Esophagus squamous epithelium (tissue), 4 donors: ENCODE measurements around the gene LARP4B.

Experiments
- POLR2A ChIP-seq, 4 donors: fragments of 450-650 bp; IDR thresholded peaks; one replicate each; pipeline ENCODE4 v1.6.1; 2017; ENCODE audit warnings: antibody characterized with exemption in 4 of 4, mild to moderate bottlenecking in 4 of 4, moderate library complexity in 3 of 4
- TF ChIP-seq, protein P1 (sequence below), 6 experiments: fragments of 450-650 bp in 4 of 6; fragments of 200-600 bp in 2 of 6; sonication (generic) in 2 of 6; IDR thresholded peaks; one replicate each; pipeline ENCODE4 v1.5.1; 2016 to 2019; ENCODE audit warnings: antibody characterized with exemption in 6 of 6, mild to moderate bottlenecking in 4 of 6, moderate library complexity in 4 of 6

DNA sequence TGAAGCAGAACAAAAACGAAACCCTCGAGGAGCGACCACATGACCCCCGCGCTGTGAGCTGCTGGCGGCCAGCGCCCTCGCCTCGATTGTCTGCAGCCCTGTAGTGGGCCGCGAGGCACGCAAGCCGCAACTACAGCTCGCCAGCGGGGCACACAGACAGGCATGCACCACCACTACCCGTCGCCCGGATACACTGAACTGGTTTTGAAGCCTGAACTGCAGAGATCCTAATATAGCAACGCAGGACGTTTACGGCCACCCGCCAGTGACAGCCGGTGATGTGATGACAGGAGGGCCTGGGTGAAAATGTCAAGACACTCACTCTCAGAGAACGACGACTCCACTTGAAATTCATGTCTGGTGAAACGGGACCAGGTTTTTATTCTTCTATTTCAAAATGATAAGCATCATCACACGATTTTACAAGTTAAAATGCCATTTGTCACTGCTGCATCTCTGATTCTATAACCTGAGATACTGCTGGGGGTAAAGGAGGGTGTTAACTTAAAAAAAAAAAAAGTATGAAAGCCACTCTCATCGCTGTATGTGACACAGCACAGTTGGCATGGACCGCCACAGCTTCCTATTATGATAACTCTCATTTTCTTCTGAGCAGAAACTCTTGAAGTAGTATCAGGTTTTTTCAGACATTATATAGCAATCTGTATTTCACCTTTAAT lies 121.7 kb downstream of the LARP4B start:
- TF ChIP-seq, protein P1, sequence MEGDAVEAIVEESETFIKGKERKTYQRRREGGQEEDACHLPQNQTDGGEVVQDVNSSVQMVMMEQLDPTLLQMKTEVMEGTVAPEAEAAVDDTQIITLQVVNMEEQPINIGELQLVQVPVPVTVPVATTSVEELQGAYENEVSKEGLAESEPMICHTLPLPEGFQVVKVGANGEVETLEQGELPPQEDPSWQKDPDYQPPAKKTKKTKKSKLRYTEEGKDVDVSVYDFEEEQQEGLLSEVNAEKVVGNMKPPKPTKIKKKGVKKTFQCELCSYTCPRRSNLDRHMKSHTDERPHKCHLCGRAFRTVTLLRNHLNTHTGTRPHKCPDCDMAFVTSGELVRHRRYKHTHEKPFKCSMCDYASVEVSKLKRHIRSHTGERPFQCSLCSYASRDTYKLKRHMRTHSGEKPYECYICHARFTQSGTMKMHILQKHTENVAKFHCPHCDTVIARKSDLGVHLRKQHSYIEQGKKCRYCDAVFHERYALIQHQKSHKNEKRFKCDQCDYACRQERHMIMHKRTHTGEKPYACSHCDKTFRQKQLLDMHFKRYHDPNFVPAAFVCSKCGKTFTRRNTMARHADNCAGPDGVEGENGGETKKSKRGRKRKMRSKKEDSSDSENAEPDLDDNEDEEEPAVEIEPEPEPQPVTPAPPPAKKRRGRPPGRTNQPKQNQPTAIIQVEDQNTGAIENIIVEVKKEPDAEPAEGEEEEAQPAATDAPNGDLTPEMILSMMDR (IDR thresholded peaks at IDR 0.05) = no peak
- TF ChIP-seq POLR2A (IDR thresholded peaks at IDR 0.05) = no peak
